GM18520 (cell line): ENCODE results near the gene UNC79.

Source experiments
- ATAC-seq: cut with Tn5 transposase; IDR thresholded peaks from one replicate; pipeline ENCODE4 v1.9.1; 2021; ENCODE audit not compliant: unreplicated experiment

Gene UNC79

GRCh38 chr14:93745603-93746273 is 315.0 kb downstream of the UNC79 start:
- ATAC-seq: no peak

- ATAC-seq: no peak
Measured at GRCh38 chr14:93747102-93747501, 316.4 kb downstream of the UNC79 start.

GRCh38 chr14:93747560-93747959 is 316.8 kb downstream of the UNC79 start:
- ATAC-seq: no peak

GRCh38 chr14:93748208-93749075 is 317.7 kb downstream of the UNC79 start:
- ATAC-seq: no peak

DNA sequence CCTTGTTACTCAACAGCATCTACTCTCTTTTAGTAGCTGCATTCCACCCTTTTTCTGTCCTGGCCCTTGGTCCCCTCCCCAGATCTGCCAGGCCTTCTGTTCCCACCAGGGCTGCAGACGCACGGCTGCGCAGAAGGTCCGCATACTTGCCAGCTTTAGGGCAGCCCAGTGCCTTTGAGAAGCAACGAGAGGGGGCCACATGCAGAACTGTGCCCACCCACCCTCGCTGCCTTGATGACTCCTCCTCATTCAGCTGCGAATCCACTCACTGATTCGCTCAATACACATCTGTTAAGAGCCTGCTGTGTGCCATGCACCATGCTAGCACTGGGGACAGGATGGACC is 318.3 kb downstream of the UNC79 start:
- no peak for ATAC-seq

GRCh38 chr14:93751946-93752655 is 321.4 kb downstream of the UNC79 start:
- no peak for ATAC-seq

GRCh38 chr14:93752980-93753561 is 322.3 kb downstream of the UNC79 start:
- no peak for ATAC-seq

DNA sequence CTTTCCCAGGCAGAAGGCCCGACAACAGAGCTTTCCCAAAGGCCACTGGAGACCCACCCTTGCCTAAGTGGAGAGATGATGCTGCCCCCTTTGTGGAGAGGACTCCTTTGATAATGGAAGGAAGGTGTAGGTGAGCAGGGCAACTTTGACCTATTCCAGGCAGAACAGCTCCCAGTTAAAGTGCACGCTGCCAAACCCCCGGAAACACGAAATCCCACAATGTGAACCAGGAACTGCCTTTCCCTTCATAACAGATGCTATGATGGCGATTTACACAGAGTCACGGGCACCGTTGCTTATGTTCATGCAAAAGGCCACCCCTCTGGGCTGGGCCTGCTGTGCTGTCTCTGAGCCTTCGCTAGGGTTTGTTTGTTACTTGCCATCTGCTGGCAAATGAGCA is 322.9 kb downstream of the UNC79 start:
- ATAC-seq: no peak

DNA sequence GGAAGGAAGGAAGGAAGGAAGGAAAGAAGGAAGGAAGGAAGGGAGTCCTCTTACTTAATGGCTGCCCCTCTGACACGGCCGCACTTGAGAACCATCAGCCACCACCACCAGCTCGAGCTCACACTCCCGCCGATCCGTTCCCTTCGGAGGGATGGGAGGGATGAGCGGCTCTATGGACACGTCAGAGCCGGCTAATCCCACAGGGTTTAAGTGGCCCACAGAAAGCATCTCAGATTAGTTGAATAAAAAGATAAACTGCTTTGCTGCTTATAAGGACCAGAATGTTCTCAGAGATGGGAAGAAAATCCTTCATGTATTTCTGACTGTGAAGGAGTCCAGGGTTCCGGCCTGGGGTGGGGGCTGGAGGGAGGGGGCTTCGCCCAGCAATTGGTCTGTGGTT is 326.5 kb downstream of the UNC79 start:
- no peak for ATAC-seq
